OCI-LY3 (cell line): ENCODE results near the gene MYOCD.

ENCODE experiments used
- H2AFZ ChIP-seq: fragments of 200-600, 300-600 bp; shearing (Covaris generic); 2 replicates; pipeline ENCODE4 v1.6.0; 2014; ENCODE audit warnings: antibody characterized with exemption, low read depth, low read length
- H3K27ac ChIP-seq: fragments of 200-600, 300-600 bp; sonication (generic); 2 replicates; pipeline ENCODE4 v1.5.1; 2014; ENCODE audit warnings: mild to moderate bottlenecking, low read length, moderate library complexity, mixed read lengths
- H3K27me3 ChIP-seq: fragments of 200-600, 300-600 bp; sonication (generic); 2 replicates; pipeline ENCODE4 v1.6.1; 2014; ENCODE audit warnings: low read depth, low read length, mixed read lengths
- H3K36me3 ChIP-seq: fragments of 200-600, 300-600 bp; sonication (generic); replicated peaks from 2 replicates; pipeline ENCODE3; 2014; ENCODE audit warnings: low read depth, low read length, mixed read lengths
- H3K4me1 ChIP-seq: fragments of 300-600, 200-600 bp; sonication (generic); 2 replicates; pipeline ENCODE4 v1.6.1; 2014; ENCODE audit warnings: low read length, mixed read lengths
- H3K4me2 ChIP-seq: fragments of 200-600, 300-600 bp; sonication (generic); 2 replicates; pipeline ENCODE4 v1.6.1; 2014; ENCODE audit warnings: low read length, mixed read lengths
- H3K4me3 ChIP-seq: fragments of 300-600, 200-600 bp; sonication (generic); 2 replicates; pipeline ENCODE4 v1.5.1; 2014; ENCODE audit warnings: antibody characterized with exemption, mild to moderate bottlenecking, low read length, moderate library complexity
- H3K79me2 ChIP-seq: fragments of 300-600, 200-600 bp; shearing (Covaris generic); 2 replicates; pipeline ENCODE4 v1.6.1; 2014; ENCODE audit warnings: mild to moderate bottlenecking, low read length, mixed read lengths
- H3K9ac ChIP-seq: fragments of 300-600, 200-600 bp; shearing (Covaris generic); 2 replicates; pipeline ENCODE4 v1.6.0; 2014; ENCODE audit warnings: mild to moderate bottlenecking, low read length, moderate library complexity
- H3K9me3 ChIP-seq: fragments of 200-600, 300-600 bp; shearing (Covaris generic); 2 replicates; pipeline ENCODE4 v1.6.1; 2014; ENCODE audit warnings: low read length, mixed read lengths; ENCODE audit not compliant: insufficient read depth
- H4K20me1 ChIP-seq: fragments of 200-600, 300-600 bp; sonication (generic); 2 replicates; pipeline ENCODE4 v1.6.1; 2016; ENCODE audit warnings: low read length, mixed read lengths; ENCODE audit not compliant: insufficient read depth
- EZH2phosphoT487 ChIP-seq: fragments of 200-600 bp; shearing (Covaris generic); IDR thresholded peaks from 2 replicates; pipeline ENCODE4 v1.6.1; 2018; ENCODE audit warnings: antibody characterized with exemption, mixed run types, low read depth
- TF ChIP-seq, protein P1 (sequence below): fragments of 200-600, 300-600 bp; sonication (generic); IDR thresholded peaks from 2 replicates; pipeline ENCODE4 v1.5.1; 2014; ENCODE audit warnings: antibody characterized with exemption, low read length, low read depth

Gene MYOCD

GRCh38 chr17:12664894-12665262, 812 bp upstream of the MYOCD start:
- peaks cover 32% of the 10 kb centered on the region for H3K36me3 ChIP-seq
- peak overlapping the region; percentile 98 for H3K27ac ChIP-seq
- H2AFZ ChIP-seq = no peak overlapping the region
- H3K27me3 ChIP-seq = no peaks in the 10 kb centered on the region
- TF ChIP-seq EZH2phosphoT487 = no peak
- TF ChIP-seq, protein P1, sequence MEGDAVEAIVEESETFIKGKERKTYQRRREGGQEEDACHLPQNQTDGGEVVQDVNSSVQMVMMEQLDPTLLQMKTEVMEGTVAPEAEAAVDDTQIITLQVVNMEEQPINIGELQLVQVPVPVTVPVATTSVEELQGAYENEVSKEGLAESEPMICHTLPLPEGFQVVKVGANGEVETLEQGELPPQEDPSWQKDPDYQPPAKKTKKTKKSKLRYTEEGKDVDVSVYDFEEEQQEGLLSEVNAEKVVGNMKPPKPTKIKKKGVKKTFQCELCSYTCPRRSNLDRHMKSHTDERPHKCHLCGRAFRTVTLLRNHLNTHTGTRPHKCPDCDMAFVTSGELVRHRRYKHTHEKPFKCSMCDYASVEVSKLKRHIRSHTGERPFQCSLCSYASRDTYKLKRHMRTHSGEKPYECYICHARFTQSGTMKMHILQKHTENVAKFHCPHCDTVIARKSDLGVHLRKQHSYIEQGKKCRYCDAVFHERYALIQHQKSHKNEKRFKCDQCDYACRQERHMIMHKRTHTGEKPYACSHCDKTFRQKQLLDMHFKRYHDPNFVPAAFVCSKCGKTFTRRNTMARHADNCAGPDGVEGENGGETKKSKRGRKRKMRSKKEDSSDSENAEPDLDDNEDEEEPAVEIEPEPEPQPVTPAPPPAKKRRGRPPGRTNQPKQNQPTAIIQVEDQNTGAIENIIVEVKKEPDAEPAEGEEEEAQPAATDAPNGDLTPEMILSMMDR = no peak
- peaks cover 31% of the 10 kb centered on the region for H3K4me1 ChIP-seq
- H3K9me3 ChIP-seq = no peaks in the 10 kb centered on the region
- peak overlapping the region; percentile 96 for H3K4me3 ChIP-seq
- H3K9ac ChIP-seq = peak overlapping the region; percentile 100
- H3K79me2 ChIP-seq = peaks cover 63% of the 10 kb centered on the region
- peak overlapping the region; percentile 95 for H3K4me2 ChIP-seq
- H4K20me1 ChIP-seq = 0 out of 2 replicates have a peak, but pooled peaks cover 2% of the 10 kb centered on the region

- Histone ChIP-seq H2AFZ (no peak overlapping the region), H3K9ac (peak overlapping the region; percentile 100), H4K20me1 (peaks cover 20% of the 10 kb centered on the region), H3K4me2 (peak overlapping the region; percentile 95), H3K4me3 (peak overlapping the region; percentile 96), H3K27me3 (no peaks in the 10 kb centered on the region), H3K36me3 (peaks cover 50% of the 10 kb centered on the region), H3K9me3 (no peaks in the 10 kb centered on the region), H3K79me2 (peaks cover 82% of the 10 kb centered on the region), H3K4me1 (peaks cover 44% of the 10 kb centered on the region), H3K27ac (peak overlapping the region; percentile 98)
- no peak for TF ChIP-seq EZH2phosphoT487
- TF ChIP-seq, protein P1 = no peak
Observed at GRCh38 chr17:12666718-12667117, 1.0 kb downstream of the MYOCD start.

DNA sequence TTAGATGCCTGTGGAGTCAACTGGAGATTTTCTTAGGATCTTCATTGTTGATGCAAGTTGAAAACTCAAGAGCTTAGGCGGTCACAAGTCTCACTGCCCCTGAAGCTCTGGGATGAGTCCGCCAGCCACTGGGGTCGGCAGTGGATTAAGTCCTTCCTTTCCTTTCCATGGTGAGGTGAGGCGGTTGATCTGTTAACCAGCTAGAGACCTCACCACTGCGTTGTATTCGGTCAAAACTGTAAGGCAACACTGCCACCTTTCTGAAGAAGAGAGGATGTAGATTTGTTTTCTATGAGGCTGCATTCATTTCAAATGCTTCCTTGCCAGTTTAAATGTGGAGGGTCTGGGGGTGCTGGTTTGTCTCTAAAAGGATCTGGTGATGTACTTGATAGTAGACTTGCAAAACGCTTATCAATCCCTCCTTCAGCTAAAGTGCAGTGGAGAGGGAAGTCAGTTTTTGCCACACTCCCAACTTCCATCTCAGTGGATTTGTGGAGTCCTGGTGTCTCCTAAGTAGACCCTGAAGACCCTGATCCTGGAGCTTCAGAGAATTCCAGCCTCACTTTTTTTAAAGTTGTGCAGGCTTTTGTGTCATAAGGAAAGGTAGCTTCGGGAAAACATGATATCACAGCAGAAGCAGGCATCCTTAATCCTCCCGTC, 1.7 kb downstream of the MYOCD start:
- H2AFZ ChIP-seq = no peak overlapping the region
- H3K36me3 ChIP-seq = peaks cover 57% of the 10 kb centered on the region
- H3K79me2 ChIP-seq = peaks cover 89% of the 10 kb centered on the region
- TF ChIP-seq EZH2phosphoT487 = no peak
- TF ChIP-seq, protein P1 = peak; percentile 63
- peak overlapping the region; percentile 96 for H3K4me3 ChIP-seq
- peak overlapping the region; percentile 100 for H3K9ac ChIP-seq
- peaks cover 27% of the 10 kb centered on the region for H4K20me1 ChIP-seq
- peaks cover 51% of the 10 kb centered on the region for H3K4me1 ChIP-seq
- peak overlapping the region; percentile 98 for H3K27ac ChIP-seq
- no peaks in the 10 kb centered on the region for H3K9me3 ChIP-seq
- H3K27me3 ChIP-seq = no peaks in the 10 kb centered on the region
- H3K4me2 ChIP-seq = peak overlapping the region; percentile 95

DNA sequence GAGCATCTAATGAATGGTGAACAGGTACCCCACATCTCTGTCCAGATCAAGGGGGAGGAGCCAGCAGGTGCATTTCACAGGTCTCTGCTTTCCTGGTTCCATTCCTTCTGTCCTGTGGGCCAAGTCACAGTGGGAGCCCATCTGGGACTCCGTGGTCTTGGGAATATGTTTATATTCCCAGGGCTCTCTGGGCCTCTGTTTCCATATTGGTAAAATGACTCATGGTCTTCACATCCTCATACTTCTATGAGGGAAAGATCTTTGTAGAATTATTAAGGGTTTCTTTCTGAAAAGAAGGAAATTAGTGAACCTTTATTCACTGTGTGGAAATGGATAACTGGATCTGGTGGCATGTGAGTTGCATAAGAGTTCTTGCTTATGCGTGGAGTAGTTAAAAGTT, 6.2 kb downstream of the MYOCD start:
- Histone ChIP-seq H4K20me1 (peaks cover 72% of the 10 kb centered on the region), H3K4me1 (peaks cover 68% of the 10 kb centered on the region), H3K79me2 (peaks cover 100% of the 10 kb centered on the region), H3K4me3 (peak overlapping the region; percentile 96), H3K4me2 (peak overlapping the region; percentile 95), H3K9ac (peak overlapping the region; percentile 100), H2AFZ (no peak overlapping the region), H3K9me3 (no peaks in the 10 kb centered on the region), H3K27ac (peak overlapping the region; percentile 98), H3K27me3 (no peaks in the 10 kb centered on the region), H3K36me3 (peaks cover 81% of the 10 kb centered on the region)
- no peak for TF ChIP-seq EZH2phosphoT487
- TF ChIP-seq, protein P1 = no peak
